Tibial artery (tissue), 4 donors: ENCODE measurements around the gene AGXT.

Experiments
- DNase-seq, 2 donors: peaks; one replicate each; pipeline ENCODE4 v3.0.0-alpha.2; 2019
- H3K27ac ChIP-seq, 2 donors: fragments of 200-600 bp; sonication (generic) in 1 of 2; 1 replicate in 1 of 2; 2 replicates in 1 of 2; pipeline ENCODE4 v1.5.1; 2018 to 2019; ENCODE audit warnings: mild to moderate bottlenecking in 1 of 2
- H3K27me3 ChIP-seq, 2 donors: fragments of 200-600 bp; sonication (generic) in 1 of 2; one replicate each; pipeline versions ENCODE4 v1.5.1 to v1.6.0; 2016 to 2019
- H3K36me3 ChIP-seq, 3 donors: fragments of 200-600 bp; sonication (generic) in 2 of 3; one replicate each; pipeline ENCODE4 v1.5.1; 2016 to 2019; ENCODE audit warnings: mild to moderate bottlenecking in 2 of 3
- H3K4me1 ChIP-seq, 4 donors: fragments of 200-600 bp; sonication (generic) in 2 of 4; 1 replicate in 3 of 4; 2 replicates in 1 of 4; pipeline ENCODE4 v1.5.1; 2016 to 2019
- H3K4me3 ChIP-seq, 2 donors: fragments of 200-600 bp; sonication (generic) in 1 of 2; 1 replicate in 1 of 2; 2 replicates in 1 of 2; pipeline ENCODE4 v1.5.1; 2018 to 2019; ENCODE audit warnings: mild to moderate bottlenecking in 2 of 2
- H3K9me3 ChIP-seq, 3 donors: fragments of 200-600 bp; sonication (generic) in 1 of 3; one replicate each; pipeline ENCODE4 v1.5.1; 2016 to 2019
- intact Hi-C: fragments of 100-400 bp; cut with DNase I; formaldehyde crosslinking; loops from one replicate; pipeline ENCODE4 v1.15.0; 2023; ENCODE audit warnings: low total_unique reads
- TF ChIP-seq, protein P1 (sequence below), 2 experiments: fragments of 200-600 bp in 1 of 2; fragments of 450-650 bp in 1 of 2; IDR thresholded peaks; one replicate each; pipeline ENCODE4 v1.5.1; 2017 to 2019; ENCODE audit warnings: antibody characterized with exemption in 2 of 2, mild to moderate bottlenecking in 1 of 2, moderate library complexity in 1 of 2

The AGXT gene

DNA sequence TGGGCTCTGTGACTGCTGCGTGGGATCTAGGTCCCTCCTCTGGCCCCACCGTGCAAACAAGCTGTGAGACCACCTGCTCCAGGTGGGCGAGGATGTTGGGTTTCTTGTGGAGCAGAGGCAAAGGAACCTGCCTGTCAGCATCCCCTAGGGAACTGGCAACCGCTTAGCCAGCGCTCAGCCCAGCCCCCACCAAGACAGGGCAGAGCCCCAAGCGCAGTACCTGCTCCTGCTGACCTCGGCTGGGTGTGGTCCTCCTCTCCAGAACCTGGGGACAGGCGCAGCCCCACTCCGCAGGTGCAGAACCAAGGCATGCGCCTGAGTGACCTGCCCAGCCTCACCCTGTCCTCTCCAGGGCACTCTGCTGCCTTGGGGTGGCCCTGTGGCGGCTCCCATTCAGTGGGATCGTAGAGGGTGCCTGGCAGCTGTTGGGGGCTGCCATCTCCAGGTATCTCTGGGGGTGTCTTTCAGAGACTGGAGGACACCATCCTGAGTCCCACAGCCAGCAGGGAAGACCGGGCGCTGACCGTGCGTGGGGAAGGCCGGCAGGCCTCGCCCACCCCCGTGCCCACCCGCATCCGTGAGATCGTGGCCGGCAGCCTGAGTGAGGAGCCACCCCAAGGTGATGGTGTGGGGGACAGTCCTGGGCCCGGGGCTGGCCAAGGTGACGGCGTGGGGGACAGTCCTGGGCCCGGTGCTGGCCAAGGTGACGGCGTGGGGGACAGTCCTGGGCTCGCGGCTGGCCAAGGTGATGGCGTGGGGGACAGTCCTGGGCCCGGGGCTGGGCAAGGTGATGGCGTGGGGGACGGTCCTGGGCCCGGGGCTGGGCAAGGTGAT lies 49.9 kb downstream of the AGXT start:
- Histone ChIP-seq H3K9me3 (no peaks in the 10 kb centered on the region), H3K4me1 (peaks cover 0 to 43% (median 26%) of the 10 kb centered on the region in 4 donors), H3K36me3 (no peaks in the 10 kb centered on the region), H3K27me3 (peaks cover 0 to 77% of the 10 kb centered on the region in 2 donors), H3K4me3 (no peak overlapping the region), H3K27ac (no peak overlapping the region)
- intact Hi-C loops, result no loop called here
- DNase-seq, result peak in 1 of 2 donors; percentile 59
- TF ChIP-seq, protein P1, sequence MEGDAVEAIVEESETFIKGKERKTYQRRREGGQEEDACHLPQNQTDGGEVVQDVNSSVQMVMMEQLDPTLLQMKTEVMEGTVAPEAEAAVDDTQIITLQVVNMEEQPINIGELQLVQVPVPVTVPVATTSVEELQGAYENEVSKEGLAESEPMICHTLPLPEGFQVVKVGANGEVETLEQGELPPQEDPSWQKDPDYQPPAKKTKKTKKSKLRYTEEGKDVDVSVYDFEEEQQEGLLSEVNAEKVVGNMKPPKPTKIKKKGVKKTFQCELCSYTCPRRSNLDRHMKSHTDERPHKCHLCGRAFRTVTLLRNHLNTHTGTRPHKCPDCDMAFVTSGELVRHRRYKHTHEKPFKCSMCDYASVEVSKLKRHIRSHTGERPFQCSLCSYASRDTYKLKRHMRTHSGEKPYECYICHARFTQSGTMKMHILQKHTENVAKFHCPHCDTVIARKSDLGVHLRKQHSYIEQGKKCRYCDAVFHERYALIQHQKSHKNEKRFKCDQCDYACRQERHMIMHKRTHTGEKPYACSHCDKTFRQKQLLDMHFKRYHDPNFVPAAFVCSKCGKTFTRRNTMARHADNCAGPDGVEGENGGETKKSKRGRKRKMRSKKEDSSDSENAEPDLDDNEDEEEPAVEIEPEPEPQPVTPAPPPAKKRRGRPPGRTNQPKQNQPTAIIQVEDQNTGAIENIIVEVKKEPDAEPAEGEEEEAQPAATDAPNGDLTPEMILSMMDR (IDR thresholded peaks at IDR 0.05), result no peak

DNA sequence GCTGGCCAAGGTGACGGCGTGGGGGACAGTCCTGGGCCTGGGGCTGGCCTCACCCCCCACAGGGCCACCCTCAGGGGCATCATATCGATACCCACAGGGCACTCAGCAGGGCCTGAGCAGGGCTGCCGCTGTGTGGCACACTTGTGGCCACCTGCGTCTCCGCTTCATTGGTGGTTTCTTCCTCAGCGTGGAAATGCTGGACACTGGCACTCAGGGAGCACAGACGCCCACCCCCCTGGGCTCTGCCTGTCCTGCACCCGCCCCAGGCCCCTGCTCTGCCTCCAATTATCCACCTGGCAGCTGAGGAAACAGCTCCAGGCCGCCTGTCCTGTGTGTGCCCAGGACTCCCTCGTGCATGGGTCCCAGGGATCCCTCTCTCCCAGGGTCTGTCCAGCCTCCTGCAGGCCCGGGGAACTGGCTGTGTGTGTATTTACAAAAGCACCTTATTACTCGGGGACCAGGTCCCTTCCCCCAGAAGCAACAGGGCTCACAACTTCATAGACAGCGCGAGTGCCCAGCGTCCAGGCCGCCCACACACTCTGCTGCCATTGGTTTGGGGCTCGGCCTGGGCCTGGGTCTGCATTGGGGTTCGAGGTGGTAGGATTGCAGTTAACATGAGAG lies 50.6 kb downstream of the AGXT start:
- TF ChIP-seq, protein P1 (IDR thresholded peaks at IDR 0.05), result no peak
- Histone ChIP-seq H3K27me3 (peaks cover 0 to 69% of the 10 kb centered on the region in 2 donors), H3K4me3 (no peak overlapping the region), H3K4me1 (peaks cover 0 to 35% (median 22%) of the 10 kb centered on the region in 4 donors), H3K36me3 (no peaks in the 10 kb centered on the region), H3K27ac (no peak overlapping the region), H3K9me3 (no peaks in the 10 kb centered on the region)
- DNase-seq, result peak; percentile 18 to 61
- intact Hi-C loops, result no loop called here

DNA sequence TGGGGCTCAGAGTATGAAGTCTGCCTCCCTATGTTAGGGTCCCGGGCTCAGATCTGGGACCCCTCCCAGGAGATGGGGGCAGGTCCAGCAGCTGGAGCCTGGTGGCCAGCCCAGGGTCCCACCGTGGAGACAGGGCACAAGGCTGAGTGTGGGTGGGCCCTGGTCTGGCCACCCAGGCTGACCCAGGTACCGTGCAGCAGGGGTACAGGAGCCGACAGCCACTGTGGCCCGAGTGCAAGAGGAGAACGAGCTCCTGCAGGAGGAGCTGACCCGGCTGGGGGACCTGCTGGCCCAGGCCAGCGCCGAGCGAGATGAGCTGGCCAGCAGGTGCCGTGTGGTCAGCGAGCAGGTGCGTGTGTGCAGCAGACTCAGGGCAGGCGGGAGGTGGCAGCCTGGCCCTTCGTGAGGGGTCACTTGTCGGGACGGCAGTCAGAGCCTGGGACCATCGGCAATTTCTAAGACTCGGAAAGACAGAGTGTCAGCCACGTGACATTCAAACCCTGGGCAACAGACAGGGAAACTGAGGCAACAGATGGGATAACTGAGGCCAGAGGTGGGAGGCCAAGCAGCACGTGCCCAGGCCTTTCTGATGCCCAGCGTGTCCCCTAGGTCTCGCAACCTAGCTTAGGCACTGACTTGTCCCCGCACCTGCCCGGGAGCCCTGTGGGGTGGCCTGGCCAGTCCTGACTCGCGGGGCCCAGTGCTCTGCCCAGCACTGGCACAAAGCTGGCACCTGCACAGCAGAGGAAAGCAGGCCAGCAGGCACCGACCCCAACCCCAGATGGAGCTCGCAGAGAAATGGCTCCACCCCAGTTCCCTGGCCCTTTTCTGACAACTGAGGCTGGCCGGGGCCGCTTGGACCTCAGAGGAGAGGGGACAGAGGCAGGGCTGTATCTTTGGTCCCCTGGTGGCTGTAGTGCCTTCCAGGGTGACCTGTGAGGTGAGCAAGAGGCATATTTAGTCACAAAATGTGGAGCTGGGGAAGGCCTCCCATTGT lies 51.5 kb downstream of the AGXT start:
- H3K27ac ChIP-seq, result no peak overlapping the region
- peaks cover 0 to 61% of the 10 kb centered on the region in 2 donors for H3K27me3 ChIP-seq
- intact Hi-C loops, result no loop called here
- H3K4me3 ChIP-seq, result no peak overlapping the region
- H3K36me3 ChIP-seq, result no peaks in the 10 kb centered on the region
- no peaks in the 10 kb centered on the region for H3K9me3 ChIP-seq
- H3K4me1 ChIP-seq, result peaks cover 0 to 30% (median 18%) of the 10 kb centered on the region in 4 donors
- TF ChIP-seq, protein P1 (IDR thresholded peaks at IDR 0.05), result no peak
- DNase-seq, result peak; percentile 13 to 58

DNA sequence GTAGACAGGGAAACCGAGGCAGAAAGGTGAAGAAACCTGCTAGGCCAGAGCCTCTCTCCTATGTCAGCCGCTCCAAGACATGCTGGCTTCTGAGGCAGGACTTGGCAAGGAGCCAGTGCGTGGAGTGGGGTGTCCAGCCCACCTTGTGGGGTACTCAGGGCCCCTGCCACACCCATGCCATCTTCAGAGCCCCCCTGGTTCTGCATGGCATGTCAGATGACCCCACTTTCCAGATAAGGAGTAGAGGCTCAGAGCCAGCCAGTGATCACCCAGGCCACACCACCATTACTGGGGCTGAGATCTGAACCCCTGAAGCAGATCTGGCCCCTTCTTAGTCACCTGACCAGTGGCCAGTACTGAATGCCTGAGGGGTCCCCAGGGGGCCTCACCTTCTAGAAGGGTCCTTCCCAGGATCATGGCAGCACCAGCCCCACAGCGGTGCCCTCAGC lies 52.2 kb downstream of the AGXT start:
- Histone ChIP-seq H3K27me3 (peaks cover 0 to 54% of the 10 kb centered on the region in 2 donors), H3K9me3 (no peaks in the 10 kb centered on the region), H3K4me3 (no peak overlapping the region), H3K36me3 (no peaks in the 10 kb centered on the region), H3K4me1 (peaks cover 0 to 27% (median 16%) of the 10 kb centered on the region in 4 donors), H3K27ac (peak overlapping the region; percentile 37 to 42)
- intact Hi-C loops, result no loop called here
- DNase-seq, result peak; percentile 19 to 63
- TF ChIP-seq, protein P1 (IDR thresholded peaks at IDR 0.05), result no peak
